Left lung (tissue), 10 donors: ENCODE results near the gene TPRA1. TPM values are rescaled to one million over a fixed set of nuclear protein-coding genes. Genes with fewer than 3 reads are reported as not detected.
A peak's percentile ranks its signal among the peaks of the same experiment; 100 is the strongest.

Experiments used
- ATAC-seq: fragments of 200-7000 bp; cut with Tn5 transposase; one replicate; pipeline ENCODE4 v1.9.1; 2020; ENCODE audit warnings: moderate library complexity
- DNase-seq, 4 donors: peaks; one replicate each; pipeline ENCODE4 v3.0.0-alpha.2; 2013 to 2020
- H3K27ac ChIP-seq, 2 donors: fragments of 200-600 bp; sonication (generic) in 1 of 2; one replicate each; pipeline versions ENCODE4 v1.5.0 to v1.8.0; 2020 to 2021
- H3K27me3 ChIP-seq, 2 donors: fragments of 200-600 bp; sonication (generic) in 1 of 2; one replicate each; pipeline versions ENCODE4 v1.5.0 to v1.8.0; 2020 to 2021
- H3K36me3 ChIP-seq, 2 donors: fragments of 200-600 bp; sonication (generic) in 1 of 2; one replicate each; pipeline versions ENCODE4 v1.5.0 to v1.8.0; 2020 to 2021
- H3K4me1 ChIP-seq, 2 donors: fragments of 200-600 bp; one replicate each; pipeline ENCODE4 v1.8.0; 2021
- H3K4me3 ChIP-seq, 2 donors: fragments of 200-600 bp; sonication (generic) in 1 of 2; one replicate each; pipeline versions ENCODE4 v1.5.0 to v1.8.0; 2020 to 2021; ENCODE audit warnings: mild to moderate bottlenecking in 1 of 2
- H3K9me3 ChIP-seq, 2 donors: fragments of 200-600 bp; sonication (generic) in 1 of 2; one replicate each; pipeline versions ENCODE4 v1.5.0 to v1.8.0; 2020 to 2021
- CTCF ChIP-seq, 2 donors: fragments of 200-600 bp; sonication (generic) in 1 of 2; IDR thresholded peaks; one replicate each; pipeline versions ENCODE4 v1.5.0 to v1.8.0; 2021; ENCODE audit warnings: antibody characterized with exemption in 2 of 2
- intact Hi-C, 2 donors: fragments of 100-400 bp; cut with DNase I; formaldehyde crosslinking; loops; one replicate each; pipeline versions ENCODE4 v1.11.2 to v1.14.2; 2022
- polyA plus RNA-seq, 6 donors: library from polyadenylated mRNA; unstranded; fragments of 120-200 nt; gene quantifications; one replicate each; pipeline ENCODE4 v1.2.1, GENCODE V29; 2013; ENCODE audit not compliant: insufficient read length in 6 of 6
- total RNA-seq, 2 donors: library from RNA; stranded (reverse); fragmentation: NEBNext Ultra II Directional; extraction: Animal tissue kit (Norgen Biotek cat#: 25700); gene quantifications; one replicate each; pipeline ENCODE4 v1.2.1, GENCODE V29; 2021
- donor health status: DM: no; HTN: yes; CAD: no.
- donor health status: DM: no; HTN: no; CAD: no.

Gene TPRA1
- total and polyA plus RNA-seq, 8 donors: 25.1 to 40.5 (median 32.0) TPM

DNA sequence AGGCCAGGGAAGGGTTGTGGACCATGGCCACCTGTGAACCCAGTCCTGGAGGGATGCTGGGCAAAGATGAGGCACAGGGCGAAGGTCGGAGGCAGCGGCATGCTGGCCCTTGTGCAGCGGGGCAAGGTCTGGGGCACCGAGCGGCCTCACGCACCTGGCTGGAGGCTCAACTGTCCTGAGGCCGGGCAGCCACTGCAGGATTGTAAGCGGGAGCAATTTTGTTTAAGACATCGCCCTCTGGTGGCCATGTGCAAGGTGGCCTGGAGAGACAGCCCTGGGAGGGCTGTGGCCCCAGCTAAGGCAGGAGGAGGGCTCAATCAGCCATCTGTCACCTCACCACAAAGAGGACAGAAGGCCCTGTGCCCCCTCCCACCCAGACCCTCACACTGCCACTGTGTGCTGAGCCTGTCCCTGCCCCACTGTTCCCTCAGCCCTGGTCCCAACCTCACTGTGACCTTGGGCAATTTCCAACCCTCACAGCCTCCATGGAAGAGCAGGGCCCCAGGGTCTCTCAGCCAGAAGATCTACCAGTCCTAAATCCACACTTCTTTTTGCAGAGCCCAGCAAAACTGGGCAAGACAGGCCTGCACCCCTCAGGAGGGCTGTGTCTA is 46.2 kb downstream of the TPRA1 start:
- intact Hi-C loops: loop anchor here in 1 of 2 donors (5.0 kb wide), 1 partner anchor 867 kb away; no protein-coding TSS in a partner anchor
- H3K27me3 ChIP-seq: no peaks in the 10 kb centered on the region
- TF ChIP-seq CTCF (IDR thresholded peaks at IDR 0.05): peak; percentile 89 to 92
- ATAC-seq: peak; percentile 55
- DNase-seq: peak; percentile 24 to 87 (median 66)
- peaks cover 0 to 20% of the 10 kb centered on the region in 2 donors for H3K4me1 ChIP-seq
- no peak overlapping the region for H3K4me3 ChIP-seq
- no peak overlapping the region for H3K27ac ChIP-seq
- H3K36me3 ChIP-seq: no peaks in the 10 kb centered on the region
- no peaks in the 10 kb centered on the region for H3K9me3 ChIP-seq

DNA sequence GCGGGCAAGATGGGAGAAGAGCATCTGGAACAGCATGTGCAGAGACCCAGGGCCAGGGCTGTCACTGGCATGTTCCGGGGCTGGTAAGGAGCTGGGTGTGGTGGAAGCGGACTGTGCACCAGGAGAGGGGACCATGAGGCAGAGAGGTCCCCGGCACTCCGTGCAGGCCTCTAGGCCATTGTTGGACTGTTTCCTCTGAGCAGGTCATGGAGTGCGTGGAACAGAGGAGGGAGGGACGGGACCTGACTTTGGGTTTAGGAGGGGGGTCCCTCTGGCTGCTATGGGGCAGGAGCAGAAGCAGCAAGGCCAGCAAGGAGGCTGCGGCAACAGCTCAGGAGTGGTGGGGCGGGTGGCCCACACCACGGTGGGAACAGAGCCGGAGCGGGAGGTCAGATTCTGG is 47.1 kb downstream of the TPRA1 start:
- H3K27me3 ChIP-seq: no peaks in the 10 kb centered on the region
- no peak overlapping the region for H3K27ac ChIP-seq
- H3K4me3 ChIP-seq: no peak overlapping the region
- no peak for ATAC-seq
- TF ChIP-seq CTCF (IDR thresholded peaks at IDR 0.05): no peak
- no peaks in the 10 kb centered on the region for H3K36me3 ChIP-seq
- peaks cover 0 to 19% of the 10 kb centered on the region in 2 donors for H3K4me1 ChIP-seq
- H3K9me3 ChIP-seq: no peaks in the 10 kb centered on the region
- no peak for DNase-seq
- intact Hi-C loops: loop anchor here in 1 of 2 donors (5.0 kb wide), 1 partner anchor 866 kb away; no protein-coding TSS in a partner anchor

DNA sequence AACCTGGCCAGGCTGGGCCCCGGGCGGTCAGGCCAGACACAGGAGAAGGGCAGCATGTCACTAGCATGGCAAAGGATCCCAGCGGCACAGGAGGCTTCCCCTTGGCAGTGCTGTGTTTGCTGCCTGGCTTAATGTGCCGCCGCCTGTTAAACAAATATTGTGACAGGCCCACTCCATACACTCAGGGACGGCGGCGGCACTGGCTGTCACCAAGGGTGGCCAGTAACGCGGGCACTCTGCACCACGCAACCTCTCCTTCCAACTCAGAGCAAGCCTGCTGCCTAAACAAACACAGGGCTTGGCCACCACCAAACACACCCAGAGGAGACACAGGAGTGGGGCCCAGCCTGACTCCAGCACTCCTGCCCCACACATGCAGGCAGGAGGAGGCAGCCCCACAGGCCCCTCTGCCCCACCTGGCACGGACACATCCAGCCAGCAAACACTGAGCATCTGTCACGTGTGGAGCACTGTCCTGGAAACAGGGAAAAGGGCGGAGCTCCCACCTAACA is 48.0 kb downstream of the TPRA1 start:
- Histone ChIP-seq H3K9me3 (no peaks in the 10 kb centered on the region), H3K36me3 (no peaks in the 10 kb centered on the region), H3K27me3 (no peaks in the 10 kb centered on the region), H3K4me3 (no peak overlapping the region), H3K4me1 (peaks cover 0 to 13% of the 10 kb centered on the region in 2 donors), H3K27ac (peak overlapping the region in 1 of 2 donors; percentile 3)
- intact Hi-C loops: loop anchor here in 1 of 2 donors (5.0 kb wide), 1 partner anchor 865 kb away; no protein-coding TSS in a partner anchor
- DNase-seq (peak in 3 of 4 donors; percentile 35 to 89 (median 81)), ATAC-seq (peak; percentile 88)
- TF ChIP-seq CTCF (IDR thresholded peaks at IDR 0.05): no peak

GRCh38 chr3:127541320-127541719 is 49.2 kb downstream of the TPRA1 start:
- Histone ChIP-seq H3K27ac (no peak overlapping the region), H3K27me3 (no peaks in the 10 kb centered on the region), H3K4me3 (no peak overlapping the region), H3K36me3 (no peaks in the 10 kb centered on the region), H3K4me1 (peaks cover 0 to 7% of the 10 kb centered on the region in 2 donors), H3K9me3 (no peaks in the 10 kb centered on the region)
- ATAC-seq (no peak), DNase-seq (no peak)
- intact Hi-C loops: loop anchor here in 1 of 2 donors (5.0 kb wide), 1 partner anchor 864 kb away; no protein-coding TSS in a partner anchor
- no peak for TF ChIP-seq CTCF (IDR thresholded peaks at IDR 0.05)

GRCh38 chr3:127539366-127540060 is 51.0 kb downstream of the TPRA1 start:
- Histone ChIP-seq H3K36me3 (no peaks in the 10 kb centered on the region), H3K4me1 (peaks cover 0 to 7% of the 10 kb centered on the region in 2 donors), H3K9me3 (no peaks in the 10 kb centered on the region), H3K27me3 (no peaks in the 10 kb centered on the region), H3K4me3 (no peak overlapping the region), H3K27ac (no peak overlapping the region)
- no peak for DNase-seq
- intact Hi-C loops: loop anchor here in 1 of 2 donors (5.0 kb wide), 1 partner anchor 862 kb away; no protein-coding TSS in a partner anchor
- no peak for ATAC-seq
- no peak for TF ChIP-seq CTCF (IDR thresholded peaks at IDR 0.05)
